ENCODE results near the gene MLLT10.
"Not testable (repeated sequence)": the region's sequence is repeated elsewhere in the genome, so short reads cannot be mapped to it uniquely, and the experiment has no call there.

Gene MLLT10

GRCh38 chr10:21529032-21529910 is 4.8 kb upstream of the MLLT10 start:
- DNase-seq: no peak

GRCh38 chr10:21530168-21530567 is 3.9 kb upstream of the MLLT10 start:
- no peak for DNase-seq

GRCh38 chr10:21530641-21531040 is 3.4 kb upstream of the MLLT10 start:
- DNase-seq: no peak

- DNase-seq: no peak
These were observed 2.9 kb upstream of the MLLT10 start for GRCh38 chr10:21531164-21531563.

- no peak for DNase-seq
These were observed 1.2 kb upstream of the MLLT10 start for GRCh38 chr10:21532694-21533466.

GRCh38 chr10:21534280-21534586 is 201 bp downstream of the MLLT10 start:
- DNase-seq: no peak

- no peak for DNase-seq
These were observed 817 bp downstream of the MLLT10 start for GRCh38 chr10:21534604-21535493.

- no peak for DNase-seq
These were observed 1.5 kb downstream of the MLLT10 start for GRCh38 chr10:21535494-21535965.

GRCh38 chr10:21535976-21536375 is 1.9 kb downstream of the MLLT10 start:
- not testable (repeated sequence) for DNase-seq

GRCh38 chr10:21536874-21537273 is 2.8 kb downstream of the MLLT10 start:
- no peak for DNase-seq

GRCh38 chr10:21540701-21541100 is 6.7 kb downstream of the MLLT10 start:
- DNase-seq: not testable (repeated sequence)

- DNase-seq: no peak
These were observed 13.2 kb downstream of the MLLT10 start for GRCh38 chr10:21547246-21547645.

GRCh38 chr10:21552638-21553037 is 18.6 kb downstream of the MLLT10 start:
- no peak for DNase-seq

GRCh38 chr10:21556527-21556926 is 22.5 kb downstream of the MLLT10 start:
- DNase-seq: no peak

GRCh38 chr10:21558984-21559383 is 25.0 kb downstream of the MLLT10 start:
- not testable (repeated sequence) for DNase-seq

- DNase-seq: no peak
These were observed 36.9 kb downstream of the MLLT10 start for GRCh38 chr10:21570761-21571521.

GRCh38 chr10:21572578-21572977 is 38.5 kb downstream of the MLLT10 start:
- no peak for DNase-seq

- not testable (repeated sequence) for DNase-seq
These were observed 40.5 kb downstream of the MLLT10 start for GRCh38 chr10:21574514-21574913.

GRCh38 chr10:21579291-21579690 is 45.3 kb downstream of the MLLT10 start:
- no peak for DNase-seq

- not testable (repeated sequence) for DNase-seq
These were observed 47.4 kb downstream of the MLLT10 start for GRCh38 chr10:21581421-21581834.

GRCh38 chr10:21584834-21585530 is 51.0 kb downstream of the MLLT10 start:
- no peak for DNase-seq

Data from cerebellar nuclear complex (tissue), 1 donor.